Stimulated activated CD8-positive, alpha-beta memory T cell treated with anti-CD3 and anti-CD28 coated beads, Interleukin-4, amount 100 ng/mL, for 4 hours (primary cell): ENCODE data around the gene TSNAX.

Experiments
- DNase-seq, 2 donors: peaks; one replicate each; pipeline ENCODE4 v3.0.0-alpha.2; 2020; ENCODE audit warnings: low read depth in 2 of 2, low spot score in 1 of 2

The TSNAX gene

DNA sequence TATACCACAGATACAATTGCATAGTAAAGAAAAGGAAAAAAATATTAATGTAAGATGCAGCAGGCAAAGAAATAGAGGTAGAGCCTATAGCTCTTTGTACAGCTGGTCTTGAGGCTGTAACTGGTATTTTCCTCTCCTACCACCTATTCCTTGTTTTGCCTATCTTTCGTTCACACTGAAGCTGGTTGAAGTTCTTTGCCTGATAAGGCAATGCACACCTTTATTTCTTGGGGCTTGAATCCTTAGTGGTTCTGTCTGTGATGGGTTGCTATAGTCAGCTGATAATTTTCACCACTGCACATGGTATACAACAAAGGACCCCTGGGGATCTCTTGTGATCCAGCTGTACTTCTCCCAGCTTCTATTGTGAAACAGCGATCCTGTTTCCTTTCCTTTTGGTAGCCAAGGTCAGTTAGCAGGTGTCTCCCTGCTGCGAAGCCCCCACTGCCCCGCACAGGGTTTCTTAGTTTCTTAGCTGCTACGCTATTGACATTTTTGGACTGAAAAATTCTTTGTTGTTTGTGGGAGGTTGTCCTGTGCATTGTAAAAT is 9.9 kb upstream of the TSNAX start:
- DNase-seq, result no peak

DNA sequence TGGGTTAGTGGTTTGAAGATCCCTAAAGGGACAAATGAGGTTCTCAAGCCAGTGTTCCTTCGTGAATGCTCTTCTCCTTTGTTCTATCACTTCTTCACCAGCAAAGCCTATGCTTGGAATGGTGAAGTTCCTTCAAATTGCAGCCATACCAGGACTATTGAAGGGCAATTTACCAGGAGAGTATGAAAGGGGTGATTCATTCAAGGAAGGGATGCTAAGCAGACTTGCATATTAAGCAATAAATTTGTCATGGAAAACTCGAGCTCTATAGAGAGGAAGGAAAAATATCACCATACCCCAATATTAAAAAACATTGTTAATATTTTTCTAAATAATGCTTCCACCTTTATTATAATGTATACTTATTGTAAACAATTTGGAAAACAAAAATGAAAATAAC is 9.3 kb upstream of the TSNAX start:
- no peak for DNase-seq

- DNase-seq, result no peak
Observed at GRCh38 chr1:231522038-231522437, 6.4 kb upstream of the TSNAX start.

DNA sequence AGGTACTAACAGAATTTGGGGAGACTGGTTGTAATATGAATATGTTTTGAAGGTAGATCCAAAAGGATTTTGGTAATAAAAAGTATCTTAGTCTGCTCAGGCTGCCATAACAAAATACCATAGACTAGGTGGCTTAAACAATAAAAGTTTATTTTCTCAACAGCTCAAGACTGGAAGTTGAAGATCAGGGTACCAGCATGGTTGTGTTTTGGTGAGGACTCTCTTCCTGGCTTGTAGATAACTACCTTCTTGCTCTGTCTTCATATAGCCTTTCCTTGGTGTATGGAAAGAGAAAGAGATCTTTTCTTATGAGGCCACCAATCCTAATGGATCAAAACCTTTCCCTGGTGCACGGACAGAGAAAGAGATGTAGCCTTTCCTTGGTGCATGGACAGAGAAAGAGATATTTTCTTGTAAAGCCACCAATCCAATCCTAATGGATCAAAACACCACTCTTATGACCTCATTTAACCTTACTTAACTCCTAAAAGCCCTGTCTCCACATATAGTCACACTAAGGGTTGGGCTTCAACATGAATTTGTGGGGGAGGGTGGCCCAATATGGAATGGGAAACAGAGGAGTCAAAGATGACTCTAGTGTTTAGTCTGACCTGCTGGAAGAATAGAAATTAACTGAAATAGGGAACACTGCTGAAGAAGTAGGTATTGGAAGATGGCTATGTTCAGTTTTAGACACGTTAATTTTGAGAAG is 5.4 kb upstream of the TSNAX start:
- no peak for DNase-seq

DNA sequence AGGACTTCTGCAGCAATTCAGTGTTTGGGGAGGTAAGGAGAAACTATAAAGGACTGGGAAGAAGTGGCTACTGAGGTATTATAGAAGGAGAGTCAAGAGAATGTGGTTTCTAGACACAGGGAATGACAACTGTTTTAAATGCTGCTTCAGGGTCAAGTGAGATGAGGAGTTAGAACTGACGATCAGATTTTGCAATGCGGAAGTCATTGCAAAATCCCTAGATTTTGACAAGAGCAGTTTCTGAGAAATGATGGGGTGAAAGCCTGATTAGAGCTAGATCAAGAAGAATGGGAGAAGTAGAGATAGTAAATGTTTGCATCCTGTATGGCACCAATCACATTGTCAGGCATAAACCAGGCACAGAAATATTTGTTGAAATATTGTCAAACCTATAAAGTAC is 4.7 kb upstream of the TSNAX start:
- no peak for DNase-seq

DNA sequence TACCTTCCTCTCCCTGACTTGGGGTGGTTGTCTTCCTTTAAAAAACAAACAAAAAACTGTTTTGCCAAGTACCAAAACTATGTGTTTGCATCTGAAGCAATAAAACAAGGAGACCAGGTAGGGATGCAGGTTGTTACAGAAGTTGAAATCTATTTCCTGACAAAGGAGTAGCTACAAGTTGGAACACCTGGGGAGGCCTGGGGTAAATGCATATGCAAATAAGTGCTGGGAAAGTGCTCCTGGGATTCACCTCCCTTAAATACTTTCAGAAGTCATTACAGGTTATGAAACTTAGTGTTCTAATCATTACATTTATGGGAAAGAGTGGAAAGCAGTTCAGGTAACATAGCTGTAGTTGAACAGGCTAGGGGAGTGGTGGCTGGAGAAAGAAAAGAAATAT is 1.9 kb upstream of the TSNAX start:
- no peak for DNase-seq

- no peak for DNase-seq
Observed at GRCh38 chr1:231527586-231528171, 790 bp upstream of the TSNAX start.

DNA sequence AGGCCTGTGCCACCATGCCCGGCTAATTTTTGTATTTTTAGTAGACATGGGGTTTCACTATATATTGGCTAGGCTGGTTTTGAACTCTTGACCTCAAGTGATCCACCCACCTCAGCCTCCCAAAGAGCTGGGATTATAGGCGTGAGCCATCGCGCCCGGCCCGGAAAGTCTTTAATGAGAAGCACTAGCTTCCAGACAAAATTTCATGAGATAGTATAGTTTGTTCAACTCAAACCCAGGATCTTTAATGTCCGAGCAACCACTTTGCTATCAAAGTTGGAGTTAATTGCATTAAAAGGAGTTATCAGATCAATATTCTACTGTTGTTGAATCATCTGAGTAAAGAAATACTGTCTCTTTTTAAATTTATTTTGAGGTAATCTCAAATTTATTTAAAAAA is 4.8 kb downstream of the TSNAX start:
- DNase-seq, result no peak

DNA sequence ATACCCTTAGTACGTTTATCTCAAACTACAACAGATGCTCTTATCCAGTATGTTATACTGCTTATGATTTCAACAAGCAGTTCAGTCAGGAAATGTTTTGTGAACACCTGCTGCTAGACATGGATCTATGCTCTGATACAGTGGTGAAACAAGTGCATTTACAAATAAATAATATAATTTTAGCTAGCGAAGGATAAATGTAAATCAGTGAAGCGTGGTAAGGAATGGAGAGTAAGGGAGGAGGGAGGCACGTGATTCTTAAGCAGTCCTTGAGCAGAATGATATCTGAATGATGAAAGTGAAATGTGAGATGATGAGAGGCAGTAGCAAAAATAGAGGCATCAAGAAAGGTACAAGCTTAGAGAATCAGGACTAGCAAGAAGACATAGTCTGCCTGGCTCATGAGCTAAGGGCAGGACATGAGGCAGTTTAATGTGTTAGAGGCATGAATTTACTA is 6.3 kb downstream of the TSNAX start:
- DNase-seq, result no peak

DNA sequence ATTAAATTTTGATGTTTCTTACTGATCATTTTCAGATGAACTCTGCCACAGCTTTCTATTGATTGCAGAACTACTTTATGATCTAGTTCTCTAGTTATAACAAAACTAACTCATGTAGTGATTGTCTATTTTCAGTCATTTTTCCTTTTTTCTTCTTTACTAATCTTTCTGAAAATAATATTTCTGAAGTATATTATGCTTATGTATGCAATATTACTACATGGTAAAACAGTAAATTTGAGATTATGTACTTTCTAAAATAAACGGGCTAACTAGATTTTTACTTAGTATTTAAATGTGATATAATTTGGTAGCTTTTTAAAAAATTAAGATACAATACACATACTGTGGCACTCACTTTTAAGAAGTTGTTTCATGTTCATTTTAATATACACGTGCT is 7.6 kb downstream of the TSNAX start:
- DNase-seq, result no peak

- no peak for DNase-seq
Observed at GRCh38 chr1:231540847-231541246, 12.4 kb downstream of the TSNAX start.

GRCh38 chr1:231541842-231542241 is 13.4 kb downstream of the TSNAX start:
- DNase-seq, result no peak

DNA sequence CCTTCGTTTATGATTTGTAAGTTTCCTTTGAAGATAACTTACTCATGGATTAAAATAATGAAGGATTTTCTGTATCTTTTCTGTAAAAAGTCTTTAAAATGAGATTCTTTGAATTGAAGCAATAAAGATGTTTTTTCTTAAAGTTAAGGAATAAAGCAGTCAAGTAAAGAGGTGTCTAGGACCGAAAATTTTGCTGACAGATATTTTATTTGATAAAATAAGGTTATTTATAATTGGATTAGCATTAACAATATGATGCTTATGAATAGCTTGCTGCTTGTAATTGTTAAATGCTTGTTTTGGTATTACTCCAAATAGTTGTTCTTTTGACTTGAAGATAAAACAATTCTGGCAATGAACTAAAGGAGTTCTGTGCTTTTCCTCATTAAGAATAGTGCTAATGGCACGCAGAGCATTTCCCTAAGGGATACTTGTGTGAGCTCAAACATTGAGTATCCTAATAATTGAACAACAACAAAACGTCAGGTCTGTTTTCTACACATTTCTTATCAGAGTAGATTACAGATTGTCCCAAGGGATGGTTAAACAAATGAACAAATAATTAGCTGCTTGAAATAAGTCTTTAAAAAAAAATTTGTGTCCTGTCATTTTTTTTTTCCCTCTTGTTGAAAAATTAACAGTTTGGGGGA is 16.6 kb downstream of the TSNAX start:
- no peak for DNase-seq

DNA sequence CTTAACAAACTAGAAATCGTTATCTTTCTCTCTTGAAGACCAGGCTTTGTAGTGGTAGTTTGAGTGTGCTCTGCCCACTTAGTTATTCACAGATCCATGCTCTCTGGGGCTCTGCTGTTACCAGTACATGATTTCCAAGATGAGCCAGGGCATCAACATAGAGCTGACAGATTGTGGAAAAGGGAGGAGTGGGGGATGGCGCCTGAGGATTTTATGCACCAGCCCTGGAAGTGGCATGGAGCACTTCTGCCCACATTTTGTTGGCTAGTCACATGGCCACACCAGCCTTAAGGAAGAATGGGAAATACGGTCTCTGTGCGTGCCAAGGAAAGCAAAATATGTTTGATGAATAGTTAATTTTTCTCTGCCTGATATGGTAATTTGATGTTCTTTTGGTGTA is 18.2 kb downstream of the TSNAX start:
- no peak for DNase-seq

GRCh38 chr1:231549733-231550447 is 21.4 kb downstream of the TSNAX start:
- no peak for DNase-seq

- DNase-seq, result no peak
Observed at GRCh38 chr1:231550448-231550781, 21.9 kb downstream of the TSNAX start.

DNA sequence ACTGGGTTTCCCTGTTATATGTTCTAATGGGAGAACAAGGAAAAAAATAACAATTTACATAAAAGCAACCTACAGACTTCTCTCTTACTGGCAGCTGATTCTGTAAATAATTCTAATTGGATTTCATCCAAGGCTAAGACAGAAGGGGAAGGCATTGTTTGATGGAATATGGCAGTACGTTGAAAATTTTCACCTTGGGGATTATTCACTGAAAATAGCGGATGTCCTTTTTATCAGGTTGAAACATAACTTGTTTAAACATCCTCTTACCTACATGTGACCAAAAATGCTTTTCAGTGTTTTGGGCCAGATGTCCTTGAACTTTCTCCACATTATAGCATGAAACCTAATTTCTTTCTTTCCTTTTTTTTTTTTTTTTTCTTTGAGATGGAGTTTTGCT is 24.9 kb downstream of the TSNAX start:
- DNase-seq, result no peak

GRCh38 chr1:231554969-231555368 is 26.5 kb downstream of the TSNAX start:
- no peak for DNase-seq

DNA sequence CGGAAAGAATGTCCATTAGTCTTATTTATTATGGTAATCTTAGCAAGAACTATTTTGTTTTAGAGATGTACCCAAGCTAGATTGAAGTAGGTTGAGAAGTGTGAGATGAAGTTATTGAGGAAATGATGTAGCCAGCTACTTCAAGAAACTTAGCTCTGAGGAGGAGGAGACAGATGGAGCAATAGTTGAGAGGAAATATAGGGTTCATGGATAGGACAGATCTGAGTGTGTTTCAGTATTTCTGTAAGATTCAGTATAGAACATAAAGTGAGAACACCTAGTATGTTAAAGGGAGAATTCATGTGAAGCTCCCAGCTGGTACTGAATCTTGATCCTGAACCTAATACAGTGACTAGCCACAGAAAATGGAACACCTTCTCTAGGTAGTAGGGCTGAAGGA is 28.9 kb downstream of the TSNAX start:
- DNase-seq, result no peak

- DNase-seq, result no peak
Observed at GRCh38 chr1:231557898-231558707, 29.6 kb downstream of the TSNAX start.

- DNase-seq, result no peak
Observed at GRCh38 chr1:231558708-231559185, 30.3 kb downstream of the TSNAX start.
